Erythroblast (primary cell): ENCODE measurements around the gene SFT2D1.
A peak's percentile ranks its signal among the peaks of the same experiment; 100 is the strongest.

ENCODE experiments used
- DNase-seq, 2 experiments: peaks; one replicate each; lab custom pipeline; 2025; lab: John Stamatoyannopoulos, UW
- GATA1 ChIP-seq: IDR thresholded peaks from 2 replicates; pipeline ENCODE4 v1.6.1; 2011; ENCODE audit warnings: low read depth, mild to moderate bottlenecking, control low read depth, low read length, moderate library complexity
- POLR2A ChIP-seq: IDR thresholded peaks from 2 replicates; pipeline ENCODE4 v1.6.1; 2011; ENCODE audit warnings: mild to moderate bottlenecking, low read length

Gene SFT2D1

GRCh38 chr6:166334878-166335277 lies 7.5 kb downstream of the SFT2D1 start:
- TF ChIP-seq GATA1 = no peak
- TF ChIP-seq POLR2A = no peak
- DNase-seq = no peak

GRCh38 chr6:166333172-166333995 lies 9.0 kb downstream of the SFT2D1 start:
- TF ChIP-seq POLR2A (no peak), GATA1 (no peak)
- DNase-seq = no peak

GRCh38 chr6:166331503-166332415 lies 10.6 kb downstream of the SFT2D1 start:
- no peak for DNase-seq
- TF ChIP-seq POLR2A (no peak), GATA1 (no peak)

GRCh38 chr6:166330612-166331011 lies 11.7 kb downstream of the SFT2D1 start:
- TF ChIP-seq GATA1 = no peak
- TF ChIP-seq POLR2A = no peak
- DNase-seq = peak; percentile 72 to 81

GRCh38 chr6:166325383-166326042 lies 16.8 kb downstream of the SFT2D1 start:
- no peak for DNase-seq
- TF ChIP-seq POLR2A = no peak

- no peak for TF ChIP-seq POLR2A
- no peak for TF ChIP-seq GATA1
- no peak for DNase-seq
Observed at GRCh38 chr6:166323395-166323794, 18.9 kb downstream of the SFT2D1 start.

- TF ChIP-seq GATA1 (no peak), POLR2A (no peak)
- DNase-seq = no peak
Observed at GRCh38 chr6:166318649-166319600, 23.4 kb downstream of the SFT2D1 start.

GRCh38 chr6:166318227-166318626 lies 24.1 kb downstream of the SFT2D1 start:
- no peak for DNase-seq
- TF ChIP-seq POLR2A = no peak
- TF ChIP-seq GATA1 = no peak

- DNase-seq = no peak
- TF ChIP-seq GATA1 = no peak
- TF ChIP-seq POLR2A = no peak
Observed at GRCh38 chr6:166317261-166318212, 24.8 kb downstream of the SFT2D1 start.

GRCh38 chr6:166315436-166315835 lies 26.9 kb downstream of the SFT2D1 start:
- TF ChIP-seq POLR2A (no peak), GATA1 (no peak)
- no peak for DNase-seq

GRCh38 chr6:166314454-166314853 lies 27.9 kb downstream of the SFT2D1 start:
- no peak for DNase-seq
- TF ChIP-seq GATA1 (no peak), POLR2A (no peak)
